T-helper 9 cell (primary cell): ENCODE data around the gene LRBA.

Source experiments
- DNase-seq: peaks from one replicate; pipeline ENCODE4 v3.0.0-alpha.2; 2020

Gene LRBA

GRCh38 chr4:150230561-150230960 is 784.5 kb downstream of the LRBA start:
- no peak for DNase-seq

- no peak for DNase-seq
Measured at GRCh38 chr4:150229520-150229919, 785.6 kb downstream of the LRBA start.

GRCh38 chr4:150224896-150225591 is 790.0 kb downstream of the LRBA start:
- DNase-seq, result no peak

- DNase-seq, result no peak
Measured at GRCh38 chr4:150219841-150220240, 795.2 kb downstream of the LRBA start.

- no peak for DNase-seq
Measured at GRCh38 chr4:150218447-150218846, 796.6 kb downstream of the LRBA start.

- DNase-seq, result no peak
Measured at GRCh38 chr4:150217808-150218207, 797.3 kb downstream of the LRBA start.

GRCh38 chr4:150217192-150217591 is 797.9 kb downstream of the LRBA start:
- no peak for DNase-seq

- DNase-seq, result no peak
Measured at GRCh38 chr4:150216726-150217125, 798.4 kb downstream of the LRBA start.

- DNase-seq, result no peak
Measured at GRCh38 chr4:150215601-150216000, 799.5 kb downstream of the LRBA start.
